Astrocyte (in vitro differentiated cells and primary cell): Measurements from ENCODE around the gene CMBL. TPM values are rescaled to one million over a fixed set of nuclear protein-coding genes. Genes with fewer than 3 reads are reported as not detected.

Source experiments
- DNase-seq: peaks from one replicate; pipeline ENCODE4 v3.0.0-alpha.2; 2010; ENCODE audit warnings: low read depth
- FAIRE-seq: peaks from 2 replicates; lab custom pipeline; 2011; peaks lifted over from hg19 to GRCh38; lab: Jason Lieb, UNC
- H2AFZ ChIP-seq: 2 replicates; pipeline ENCODE4 v1.6.0; 2012; ENCODE audit warnings: low read depth, low read length, inconsistent platforms
- H3K27ac ChIP-seq: 2 replicates; pipeline ENCODE4 v1.5.1; 2011; ENCODE audit warnings: low read depth, low read length, inconsistent platforms
- H3K27me3 ChIP-seq: 2 replicates; pipeline ENCODE4 v1.6.0; 2011; ENCODE audit warnings: low read length, inconsistent platforms; ENCODE audit not compliant: insufficient read depth
- H3K36me3 ChIP-seq: 2 replicates; pipeline ENCODE4 v1.5.1; 2011; ENCODE audit warnings: low read length, inconsistent platforms; ENCODE audit not compliant: insufficient read depth
- H3K4me1 ChIP-seq: 2 replicates; pipeline ENCODE4 v1.5.1; 2011; ENCODE audit warnings: low read length, inconsistent platforms; ENCODE audit not compliant: insufficient read depth
- H3K4me2 ChIP-seq: 2 replicates; pipeline ENCODE4 v1.6.0; 2012; ENCODE audit warnings: low read length, inconsistent platforms
- H3K4me3 ChIP-seq: 2 replicates; pipeline ENCODE4 v1.5.1; 2011; ENCODE audit warnings: low read depth, mild to moderate bottlenecking, low read length, inconsistent platforms; ENCODE audit not compliant: insufficient read depth
- H3K79me2 ChIP-seq: 2 replicates; pipeline ENCODE4 v1.6.0; 2012; ENCODE audit warnings: mild to moderate bottlenecking, low read length, inconsistent platforms; ENCODE audit not compliant: insufficient read depth
- H3K9ac ChIP-seq: 2 replicates; pipeline ENCODE4 v1.6.0; 2012; ENCODE audit warnings: mild to moderate bottlenecking, low read length, inconsistent platforms
- H3K9me3 ChIP-seq: 2 replicates; pipeline ENCODE4 v1.5.1; 2012; ENCODE audit warnings: low read depth, mild to moderate bottlenecking, low read length, inconsistent platforms; ENCODE audit not compliant: insufficient read depth
- H4K20me1 ChIP-seq: 2 replicates; pipeline ENCODE4 v1.6.0; 2012; ENCODE audit warnings: low read length, inconsistent platforms; ENCODE audit not compliant: insufficient read depth
- H3K27ac Mint-ChIP-seq: one replicate; pipeline ENCODE4 v1.8.0; 2021; ENCODE audit warnings: mild to moderate bottlenecking, mixed read lengths; ENCODE audit not compliant: unreplicated experiment
- H3K27me3 Mint-ChIP-seq: one replicate; pipeline ENCODE4 v1.8.0; 2021; ENCODE audit warnings: low read depth, mixed read lengths; ENCODE audit not compliant: unreplicated experiment
- H3K36me3 Mint-ChIP-seq: one replicate; pipeline ENCODE4 v1.8.0; 2021; ENCODE audit warnings: low read depth, mixed read lengths; ENCODE audit not compliant: unreplicated experiment
- H3K4me1 Mint-ChIP-seq: one replicate; pipeline ENCODE4 v1.8.0; 2021; ENCODE audit warnings: low read depth, mixed read lengths; ENCODE audit not compliant: unreplicated experiment
- H3K4me3 Mint-ChIP-seq: one replicate; pipeline ENCODE4 v1.8.0; 2021; ENCODE audit warnings: mild to moderate bottlenecking, moderate library complexity, mixed read lengths; ENCODE audit not compliant: unreplicated experiment
- H3K9me3 Mint-ChIP-seq: one replicate; pipeline ENCODE4 v1.8.0; 2021; ENCODE audit warnings: mild to moderate bottlenecking, mixed read lengths; ENCODE audit not compliant: unreplicated experiment
- CTCF ChIP-seq: IDR thresholded peaks from 2 replicates; pipeline ENCODE4 v1.5.1; 2011; ENCODE audit warnings: low read depth, mild to moderate bottlenecking, inconsistent platforms, low read length, moderate library complexity; ENCODE audit not compliant: insufficient read depth
- EZH2 ChIP-seq: IDR thresholded peaks from 2 replicates; pipeline ENCODE4 v1.6.1; 2012; ENCODE audit warnings: mild to moderate bottlenecking, low read length, inconsistent platforms; ENCODE audit not compliant: insufficient read depth
- total RNA-seq: library from RNA; stranded (reverse); gene quantifications from 2 replicates; pipeline ENCODE4 v1.2.1, GENCODE V29; 2021

CMBL gene
- total RNA-seq, 1 donor from 2014 or later: 39.7 TPM

- no peak for TF ChIP-seq CTCF
- TF ChIP-seq EZH2: peak; percentile 54
- DNase-seq (no peak), FAIRE-seq (no peak)
- peaks cover 55% of the 10 kb centered on the region for H3K27me3 Mint-ChIP-seq
- peak overlapping the region; percentile 82 for H3K4me3 Mint-ChIP-seq
- peak overlapping the region; percentile 62 for H3K27ac Mint-ChIP-seq
- no peaks in the 10 kb centered on the region for H3K9me3 ChIP-seq
- H3K27ac ChIP-seq: no peak overlapping the region
- H3K36me3 ChIP-seq: no peaks in the 10 kb centered on the region
- no peaks in the 10 kb centered on the region for H3K36me3 Mint-ChIP-seq
- peak overlapping the region; percentile 74 for H3K4me3 ChIP-seq
- peaks cover 4% of the 10 kb centered on the region for H3K9me3 Mint-ChIP-seq
- H3K4me1 Mint-ChIP-seq: peaks cover 2% of the 10 kb centered on the region
- peak overlapping the region; percentile 79 for H3K9ac ChIP-seq
- no peaks in the 10 kb centered on the region for H3K27me3 ChIP-seq
- H3K4me1 ChIP-seq: peaks cover 27% of the 10 kb centered on the region
- H4K20me1 ChIP-seq: no peaks in the 10 kb centered on the region
- no peaks in the 10 kb centered on the region for H3K79me2 ChIP-seq
- peak overlapping the region; percentile 99 for H2AFZ ChIP-seq
- H3K4me2 ChIP-seq: peak overlapping the region; percentile 98
Measured at GRCh38 chr5:10333154-10334006, 25.7 kb upstream of the CMBL start.

GRCh38 chr5:10332301-10332700, 24.6 kb upstream of the CMBL start:
- Histone ChIP-seq H3K4me2 (no peak overlapping the region), H3K36me3 (no peaks in the 10 kb centered on the region), H3K27ac (no peak overlapping the region), H3K27me3 (no peaks in the 10 kb centered on the region), H2AFZ (no peak overlapping the region), H4K20me1 (no peaks in the 10 kb centered on the region), H3K9ac (no peak overlapping the region), H3K9me3 (no peaks in the 10 kb centered on the region), H3K4me3 (no peak overlapping the region), H3K79me2 (no peaks in the 10 kb centered on the region), H3K4me1 (peaks cover 27% of the 10 kb centered on the region)
- no peaks in the 10 kb centered on the region for H3K36me3 Mint-ChIP-seq
- no peak for FAIRE-seq
- DNase-seq: no peak
- peaks cover 51% of the 10 kb centered on the region for H3K27me3 Mint-ChIP-seq
- TF ChIP-seq EZH2 (no peak), CTCF (no peak)
- peak overlapping the region; percentile 27 for H3K4me3 Mint-ChIP-seq
- H3K27ac Mint-ChIP-seq: no peak overlapping the region
- H3K4me1 Mint-ChIP-seq: peaks cover 2% of the 10 kb centered on the region
- no peaks in the 10 kb centered on the region for H3K9me3 Mint-ChIP-seq

GRCh38 chr5:10331341-10331796, 23.7 kb upstream of the CMBL start:
- TF ChIP-seq CTCF: no peak
- TF ChIP-seq EZH2: no peak
- Histone ChIP-seq H3K27me3 (no peaks in the 10 kb centered on the region), H3K79me2 (no peaks in the 10 kb centered on the region), H3K4me3 (no peak overlapping the region), H3K36me3 (no peaks in the 10 kb centered on the region), H3K9me3 (no peaks in the 10 kb centered on the region), H3K27ac (no peak overlapping the region), H4K20me1 (no peaks in the 10 kb centered on the region), H2AFZ (no peak overlapping the region), H3K4me1 (peaks cover 27% of the 10 kb centered on the region), H3K9ac (no peak overlapping the region), H3K4me2 (peak overlapping the region; percentile 12)
- H3K4me1 Mint-ChIP-seq: peaks cover 2% of the 10 kb centered on the region
- no peak overlapping the region for H3K27ac Mint-ChIP-seq
- H3K4me3 Mint-ChIP-seq: no peak overlapping the region
- peaks cover 51% of the 10 kb centered on the region for H3K27me3 Mint-ChIP-seq
- DNase-seq (peak; percentile 75), FAIRE-seq (no peak)
- no peaks in the 10 kb centered on the region for H3K36me3 Mint-ChIP-seq
- no peaks in the 10 kb centered on the region for H3K9me3 Mint-ChIP-seq
